ENCODE data around the gene CSF1.
A peak's percentile ranks its signal among the peaks of the same experiment; 100 is the strongest.

The CSF1 gene

DNA sequence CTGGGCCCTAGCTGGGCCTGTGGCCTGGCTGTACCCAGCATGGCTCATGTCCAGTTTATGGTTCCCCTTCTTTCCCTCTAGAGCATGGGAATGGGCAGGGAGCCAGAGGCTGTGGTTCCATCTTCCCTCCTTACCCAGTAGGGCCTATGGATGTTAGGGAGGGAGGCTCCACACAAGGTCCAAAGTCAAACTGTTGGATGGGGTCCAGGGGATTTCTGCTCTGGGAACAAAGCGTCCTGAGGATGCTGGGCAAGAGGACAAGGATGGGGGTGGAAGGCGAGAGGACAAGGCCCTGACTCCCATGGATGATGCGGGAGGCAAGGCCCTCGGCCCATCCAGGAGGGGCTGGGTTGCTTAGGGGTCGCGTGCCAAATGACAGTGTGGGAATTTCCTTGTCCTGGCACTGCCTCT, 17.3 kb downstream of the CSF1 start:
- peak overlapping the region; percentile 15 for H2BK15ac ChIP-seq (ENCODE audit: low read length)
- DNase-seq (ENCODE audit: low spot score) = no peak
- H3K23ac ChIP-seq (ENCODE audit: low read depth, low read length, poor library complexity) = peak overlapping the region; percentile 8
- no peak overlapping the region for H3K14ac ChIP-seq (ENCODE audit: low read length)
- H2BK12ac ChIP-seq (ENCODE audit: low read length) = no peak overlapping the region
- H3K18ac ChIP-seq (ENCODE audit: low read length) = no peak overlapping the region
- H3K4me1 ChIP-seq (ENCODE audit: control insufficient read depth in 2 of 2, insufficient read depth in 1 of 2, low read depth in 1 of 2, low read length in 2 of 2) = peaks cover 9 to 13% of the 10 kb centered on the region in 2 donors
- no peak overlapping the region for H2BK120ac ChIP-seq (ENCODE audit: low read depth, low read length)
- H3K79me1 ChIP-seq (ENCODE audit: low read depth, low read length) = peaks cover 7% of the 10 kb centered on the region
- H3K4me3 ChIP-seq (ENCODE audit: low read length in 2 of 2) = no peak overlapping the region
- no peak overlapping the region for H3K9ac ChIP-seq (ENCODE audit: low read depth, low read length, poor library complexity)
- H3K9me3 ChIP-seq (replicated peaks in 1 of 2; ENCODE audit: control insufficient read depth in 2 of 2, insufficient read depth in 1 of 2, low read depth in 1 of 2, low read length in 2 of 2) = no peaks in the 10 kb centered on the region
- no peak overlapping the region for H2BK5ac ChIP-seq (ENCODE audit: low read length)
- H4K91ac ChIP-seq (ENCODE audit: low read depth, low read length, poor library complexity) = no peak overlapping the region
- no peak overlapping the region for H2AFZ ChIP-seq (ENCODE audit: low read length)
- H3K27me3 ChIP-seq (ENCODE audit: control insufficient read depth in 3 of 3, insufficient read depth in 3 of 3, low read depth in 1 of 3, low read length in 3 of 3) = no peaks in the 10 kb centered on the region
- no peak overlapping the region for H3K4ac ChIP-seq (ENCODE audit: low read length)
- no peak overlapping the region for H2AK5ac ChIP-seq (ENCODE audit: low read depth, low read length)
- H3K4me2 ChIP-seq (ENCODE audit: insufficient read depth, low read length, poor library complexity, severe bottlenecking) = no peak overlapping the region
- H3K27ac ChIP-seq (replicated peaks; ENCODE audit: low read length) = no peak overlapping the region
- no CpG with 5 or more reads among the region's 6 CpGs for WGBS, 2 donors (ENCODE audit: extremely low coverage in 2 of 2, insufficient read length in 2 of 2, insufficient replicate concordance in 1 of 2)
- H3K36me3 ChIP-seq (replicated peaks in 1 of 2; ENCODE audit: control insufficient read depth in 2 of 2, insufficient read depth in 2 of 2, low read length in 2 of 2) = peaks cover 29 to 74% of the 10 kb centered on the region in 2 donors
- no peak overlapping the region for H4K8ac ChIP-seq (ENCODE audit: low read depth, low read length)

DNA sequence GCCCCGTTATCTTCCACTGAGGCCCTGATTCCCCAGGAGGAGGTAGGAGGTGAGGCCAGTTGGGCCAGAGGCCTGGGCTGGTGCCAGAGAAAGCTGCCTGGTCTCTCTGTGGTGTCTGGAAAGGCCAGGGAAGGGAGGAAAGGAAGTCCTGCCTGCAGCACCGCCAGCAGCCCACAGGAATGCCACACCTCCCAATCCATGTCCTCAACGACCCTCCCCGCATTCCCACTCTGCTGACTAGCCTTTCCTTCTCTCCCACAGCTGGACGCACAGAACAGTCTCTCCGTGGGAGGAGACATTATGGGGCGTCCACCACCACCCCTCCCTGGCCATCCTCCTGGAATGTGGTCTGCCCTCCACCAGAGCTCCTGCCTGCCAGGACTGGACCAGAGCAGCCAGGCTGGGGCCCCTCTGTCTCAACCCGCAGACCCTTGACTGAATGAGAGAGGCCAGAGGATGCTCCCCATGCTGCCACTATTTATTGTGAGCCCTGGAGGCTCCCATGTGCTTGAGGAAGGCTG, 18.0 kb downstream of the CSF1 start:
- DNase-seq (ENCODE audit: low spot score) = no peak
- Histone ChIP-seq H2BK120ac (ENCODE audit: low read depth, low read length) (no peak overlapping the region), H2AFZ (ENCODE audit: low read length) (no peak overlapping the region), H3K4me3 (ENCODE audit: low read length in 2 of 2) (no peak overlapping the region), H3K27ac (replicated peaks; ENCODE audit: low read length) (no peak overlapping the region), H3K9ac (ENCODE audit: low read depth, low read length, poor library complexity) (no peak overlapping the region), H3K27me3 (ENCODE audit: control insufficient read depth in 3 of 3, insufficient read depth in 3 of 3, low read depth in 1 of 3, low read length in 3 of 3) (no peaks in the 10 kb centered on the region), H3K14ac (ENCODE audit: low read length) (no peak overlapping the region), H4K91ac (ENCODE audit: low read depth, low read length, poor library complexity) (no peak overlapping the region), H2BK12ac (ENCODE audit: low read length) (no peak overlapping the region), H2BK15ac (ENCODE audit: low read length) (no peak overlapping the region), H3K79me1 (ENCODE audit: low read depth, low read length) (peaks cover 6% of the 10 kb centered on the region), H3K4me2 (ENCODE audit: insufficient read depth, low read length, poor library complexity, severe bottlenecking) (no peak overlapping the region), H3K36me3 (replicated peaks in 1 of 2; ENCODE audit: control insufficient read depth in 2 of 2, insufficient read depth in 2 of 2, low read length in 2 of 2) (peaks cover 29 to 66% of the 10 kb centered on the region in 2 donors), H4K8ac (ENCODE audit: low read depth, low read length) (no peak overlapping the region), H3K4me1 (ENCODE audit: control insufficient read depth in 2 of 2, insufficient read depth in 1 of 2, low read depth in 1 of 2, low read length in 2 of 2) (peaks cover 9 to 13% of the 10 kb centered on the region in 2 donors), H3K23ac (ENCODE audit: low read depth, low read length, poor library complexity) (peak overlapping the region; percentile 8), H3K9me3 (replicated peaks in 1 of 2; ENCODE audit: control insufficient read depth in 2 of 2, insufficient read depth in 1 of 2, low read depth in 1 of 2, low read length in 2 of 2) (no peaks in the 10 kb centered on the region), H3K4ac (ENCODE audit: low read length) (no peak overlapping the region), H2AK5ac (ENCODE audit: low read depth, low read length) (peak overlapping the region; percentile 10), H3K18ac (ENCODE audit: low read length) (no peak overlapping the region), H2BK5ac (ENCODE audit: low read length) (no peak overlapping the region)
- no CpG with 5 or more reads among the region's 8 CpGs for WGBS, 2 donors (ENCODE audit: extremely low coverage in 2 of 2, insufficient read length in 2 of 2, insufficient replicate concordance in 1 of 2)

DNA sequence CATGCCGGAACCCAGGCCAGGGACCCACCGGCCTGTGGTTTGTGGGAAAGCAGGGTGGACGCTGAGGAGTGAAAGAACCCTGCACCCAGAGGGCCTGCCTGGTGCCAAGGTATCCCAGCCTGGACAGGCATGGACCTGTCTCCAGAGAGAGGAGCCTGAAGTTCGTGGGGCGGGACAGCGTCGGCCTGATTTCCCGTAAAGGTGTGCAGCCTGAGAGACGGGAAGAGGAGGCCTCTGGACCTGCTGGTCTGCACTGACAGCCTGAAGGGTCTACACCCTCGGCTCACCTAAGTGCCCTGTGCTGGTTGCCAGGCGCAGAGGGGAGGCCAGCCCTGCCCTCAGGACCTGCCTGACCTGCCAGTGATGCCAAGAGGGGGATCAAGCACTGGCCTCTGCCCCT, 18.5 kb downstream of the CSF1 start:
- H3K27ac ChIP-seq (replicated peaks; ENCODE audit: low read length) = no peak overlapping the region

DNA sequence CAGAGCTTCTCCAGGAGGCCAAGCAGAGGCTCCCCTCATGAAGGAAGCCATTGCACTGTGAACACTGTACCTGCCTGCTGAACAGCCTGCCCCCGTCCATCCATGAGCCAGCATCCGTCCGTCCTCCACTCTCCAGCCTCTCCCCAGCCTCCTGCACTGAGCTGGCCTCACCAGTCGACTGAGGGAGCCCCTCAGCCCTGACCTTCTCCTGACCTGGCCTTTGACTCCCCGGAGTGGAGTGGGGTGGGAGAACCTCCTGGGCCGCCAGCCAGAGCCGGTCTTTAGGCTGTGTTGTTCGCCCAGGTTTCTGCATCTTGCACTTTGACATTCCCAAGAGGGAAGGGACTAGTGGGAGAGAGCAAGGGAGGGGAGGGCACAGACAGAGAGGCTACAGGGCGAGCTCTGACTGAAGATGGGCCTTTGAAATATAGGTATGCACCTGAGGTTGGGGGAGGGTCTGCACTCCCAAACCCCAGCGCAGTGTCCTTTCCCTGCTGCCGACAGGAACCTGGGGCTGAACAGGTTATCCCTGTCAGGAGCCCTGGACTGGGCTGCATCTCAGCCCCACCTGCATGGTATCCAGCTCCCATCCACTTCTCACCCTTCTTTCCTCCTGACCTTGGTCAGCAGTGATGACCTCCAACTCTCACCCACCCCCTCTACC, 19.1 kb downstream of the CSF1 start:
- WGBS, 2 donors (ENCODE audit: extremely low coverage in 2 of 2, insufficient read length in 2 of 2, insufficient replicate concordance in 1 of 2) = no CpG with 5 or more reads among the region's 11 CpGs
- Histone ChIP-seq H2BK5ac (ENCODE audit: low read length) (no peak overlapping the region), H3K27ac (replicated peaks; ENCODE audit: low read length) (peak overlapping the region; percentile 24)

More for the DNA sequence above, 18.5 kb downstream of the CSF1 start:
- Histone ChIP-seq H3K9me3 (replicated peaks in 1 of 2; ENCODE audit: control insufficient read depth in 2 of 2, insufficient read depth in 1 of 2, low read depth in 1 of 2, low read length in 2 of 2) (no peaks in the 10 kb centered on the region), H3K4ac (ENCODE audit: low read length) (no peak overlapping the region), H3K79me1 (ENCODE audit: low read depth, low read length) (peaks cover 3% of the 10 kb centered on the region), H2BK15ac (ENCODE audit: low read length) (peak overlapping the region; percentile 39), H2BK120ac (ENCODE audit: low read depth, low read length) (no peak overlapping the region), H3K9ac (ENCODE audit: low read depth, low read length, poor library complexity) (peak overlapping the region; percentile 27), H3K14ac (ENCODE audit: low read length) (no peak overlapping the region), H3K4me3 (ENCODE audit: low read length in 2 of 2) (no peak overlapping the region), H3K36me3 (replicated peaks in 1 of 2; ENCODE audit: control insufficient read depth in 2 of 2, insufficient read depth in 2 of 2, low read length in 2 of 2) (peaks cover 26 to 61% of the 10 kb centered on the region in 2 donors), H2AK5ac (ENCODE audit: low read depth, low read length) (peak overlapping the region; percentile 18), H3K27me3 (ENCODE audit: control insufficient read depth in 3 of 3, insufficient read depth in 3 of 3, low read depth in 1 of 3, low read length in 3 of 3) (no peaks in the 10 kb centered on the region), H3K4me1 (ENCODE audit: control insufficient read depth in 2 of 2, insufficient read depth in 1 of 2, low read depth in 1 of 2, low read length in 2 of 2) (peaks cover 9 to 14% of the 10 kb centered on the region in 2 donors), H3K4me2 (ENCODE audit: insufficient read depth, low read length, poor library complexity, severe bottlenecking) (no peak overlapping the region), H4K91ac (ENCODE audit: low read depth, low read length, poor library complexity) (no peak overlapping the region), H3K18ac (ENCODE audit: low read length) (no peak overlapping the region), H4K8ac (ENCODE audit: low read depth, low read length) (no peak overlapping the region), H2AFZ (ENCODE audit: low read length) (no peak overlapping the region), H2BK5ac (ENCODE audit: low read length) (no peak overlapping the region), H3K23ac (ENCODE audit: low read depth, low read length, poor library complexity) (peak overlapping the region; percentile 23), H2BK12ac (ENCODE audit: low read length) (no peak overlapping the region)
- no peak for DNase-seq (ENCODE audit: low spot score)
- WGBS, 2 donors (ENCODE audit: extremely low coverage in 2 of 2, insufficient read length in 2 of 2, insufficient replicate concordance in 1 of 2) = no CpG with 5 or more reads among the region's 11 CpGs

More for the DNA sequence above, 19.1 kb downstream of the CSF1 start:
- no peak overlapping the region for H3K4ac ChIP-seq (ENCODE audit: low read length)
- no peaks in the 10 kb centered on the region for H3K9me3 ChIP-seq (replicated peaks in 1 of 2; ENCODE audit: control insufficient read depth in 2 of 2, insufficient read depth in 1 of 2, low read depth in 1 of 2, low read length in 2 of 2)
- DNase-seq (ENCODE audit: low spot score) = no peak
- H3K4me3 ChIP-seq (ENCODE audit: low read length in 2 of 2) = no peak overlapping the region
- H2BK15ac ChIP-seq (ENCODE audit: low read length) = peak overlapping the region; percentile 39
- no peak overlapping the region for H3K4me2 ChIP-seq (ENCODE audit: insufficient read depth, low read length, poor library complexity, severe bottlenecking)
- H3K79me1 ChIP-seq (ENCODE audit: low read depth, low read length) = peaks cover 3% of the 10 kb centered on the region
- H3K9ac ChIP-seq (ENCODE audit: low read depth, low read length, poor library complexity) = peak overlapping the region; percentile 27
- H4K8ac ChIP-seq (ENCODE audit: low read depth, low read length) = no peak overlapping the region
- H4K91ac ChIP-seq (ENCODE audit: low read depth, low read length, poor library complexity) = no peak overlapping the region
- H2AK5ac ChIP-seq (ENCODE audit: low read depth, low read length) = peak overlapping the region; percentile 18
- H3K36me3 ChIP-seq (replicated peaks in 1 of 2; ENCODE audit: control insufficient read depth in 2 of 2, insufficient read depth in 2 of 2, low read length in 2 of 2) = peaks cover 23 to 56% of the 10 kb centered on the region in 2 donors
- peak overlapping the region; percentile 13 for H3K18ac ChIP-seq (ENCODE audit: low read length)
- H3K23ac ChIP-seq (ENCODE audit: low read depth, low read length, poor library complexity) = peak overlapping the region; percentile 23
- H2AFZ ChIP-seq (ENCODE audit: low read length) = no peak overlapping the region
- H2BK12ac ChIP-seq (ENCODE audit: low read length) = peak overlapping the region; percentile 24
- H3K14ac ChIP-seq (ENCODE audit: low read length) = peak overlapping the region; percentile 85
- H3K4me1 ChIP-seq (ENCODE audit: control insufficient read depth in 2 of 2, insufficient read depth in 1 of 2, low read depth in 1 of 2, low read length in 2 of 2) = peaks cover 9 to 15% of the 10 kb centered on the region in 2 donors
- no peak overlapping the region for H2BK120ac ChIP-seq (ENCODE audit: low read depth, low read length)
- H3K27me3 ChIP-seq (ENCODE audit: control insufficient read depth in 3 of 3, insufficient read depth in 3 of 3, low read depth in 1 of 3, low read length in 3 of 3) = no peaks in the 10 kb centered on the region

Data from neuronal stem cell (in vitro differentiated cells).